GM10266 (cell line): ENCODE data around the gene ERBB2.
"Not testable (repeated sequence)": the region's sequence is repeated elsewhere in the genome, so short reads cannot be mapped to it uniquely, and the experiment has no call there.

Source experiments
- DNase-seq: peaks from one replicate; pipeline ENCODE4 v3.0.0; 2012; ENCODE audit errors: extremely low spot score
- TF ChIP-seq, protein P1 (sequence below): IDR thresholded peaks from 2 replicates; pipeline ENCODE4 v1.5.1; 2012; ENCODE audit warnings: mild to moderate bottlenecking, low read depth; ENCODE audit not compliant: control insufficient read depth, insufficient read depth; ENCODE audit errors: missing control alignments

The ERBB2 gene

DNA sequence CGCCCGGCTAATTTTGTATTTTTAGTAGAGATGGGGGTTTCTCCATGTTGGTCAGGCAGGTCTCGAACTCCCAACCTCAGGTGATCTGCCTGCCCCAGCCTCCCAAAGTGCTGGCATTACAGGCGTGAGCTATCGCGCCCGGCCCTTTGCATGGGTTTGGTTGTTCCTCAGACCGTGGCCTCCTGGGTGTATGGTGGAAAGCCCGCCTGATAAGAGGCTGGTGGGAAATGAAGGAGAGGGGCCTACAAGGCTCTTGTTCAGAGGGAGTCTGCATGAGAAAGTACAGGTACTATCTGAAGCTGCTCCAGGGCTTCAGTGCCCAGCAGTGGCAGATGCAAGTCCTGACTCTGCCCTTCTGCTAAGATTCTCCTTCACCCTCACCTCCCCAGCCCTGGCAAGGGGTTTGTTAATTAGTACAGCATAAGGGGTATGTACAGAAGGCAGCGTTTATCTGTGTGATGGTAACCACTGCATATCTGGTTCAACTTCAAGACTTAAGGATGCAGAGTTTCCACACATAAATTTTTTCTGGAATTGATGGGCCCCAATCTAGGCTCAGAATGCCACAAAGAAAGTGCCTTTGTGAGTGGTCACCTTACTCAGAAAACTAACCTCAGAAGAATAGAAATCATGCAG lies 62.1 kb downstream of the ERBB2 start:
- no peak for DNase-seq
- TF ChIP-seq, protein P1, sequence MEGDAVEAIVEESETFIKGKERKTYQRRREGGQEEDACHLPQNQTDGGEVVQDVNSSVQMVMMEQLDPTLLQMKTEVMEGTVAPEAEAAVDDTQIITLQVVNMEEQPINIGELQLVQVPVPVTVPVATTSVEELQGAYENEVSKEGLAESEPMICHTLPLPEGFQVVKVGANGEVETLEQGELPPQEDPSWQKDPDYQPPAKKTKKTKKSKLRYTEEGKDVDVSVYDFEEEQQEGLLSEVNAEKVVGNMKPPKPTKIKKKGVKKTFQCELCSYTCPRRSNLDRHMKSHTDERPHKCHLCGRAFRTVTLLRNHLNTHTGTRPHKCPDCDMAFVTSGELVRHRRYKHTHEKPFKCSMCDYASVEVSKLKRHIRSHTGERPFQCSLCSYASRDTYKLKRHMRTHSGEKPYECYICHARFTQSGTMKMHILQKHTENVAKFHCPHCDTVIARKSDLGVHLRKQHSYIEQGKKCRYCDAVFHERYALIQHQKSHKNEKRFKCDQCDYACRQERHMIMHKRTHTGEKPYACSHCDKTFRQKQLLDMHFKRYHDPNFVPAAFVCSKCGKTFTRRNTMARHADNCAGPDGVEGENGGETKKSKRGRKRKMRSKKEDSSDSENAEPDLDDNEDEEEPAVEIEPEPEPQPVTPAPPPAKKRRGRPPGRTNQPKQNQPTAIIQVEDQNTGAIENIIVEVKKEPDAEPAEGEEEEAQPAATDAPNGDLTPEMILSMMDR = no peak

DNA sequence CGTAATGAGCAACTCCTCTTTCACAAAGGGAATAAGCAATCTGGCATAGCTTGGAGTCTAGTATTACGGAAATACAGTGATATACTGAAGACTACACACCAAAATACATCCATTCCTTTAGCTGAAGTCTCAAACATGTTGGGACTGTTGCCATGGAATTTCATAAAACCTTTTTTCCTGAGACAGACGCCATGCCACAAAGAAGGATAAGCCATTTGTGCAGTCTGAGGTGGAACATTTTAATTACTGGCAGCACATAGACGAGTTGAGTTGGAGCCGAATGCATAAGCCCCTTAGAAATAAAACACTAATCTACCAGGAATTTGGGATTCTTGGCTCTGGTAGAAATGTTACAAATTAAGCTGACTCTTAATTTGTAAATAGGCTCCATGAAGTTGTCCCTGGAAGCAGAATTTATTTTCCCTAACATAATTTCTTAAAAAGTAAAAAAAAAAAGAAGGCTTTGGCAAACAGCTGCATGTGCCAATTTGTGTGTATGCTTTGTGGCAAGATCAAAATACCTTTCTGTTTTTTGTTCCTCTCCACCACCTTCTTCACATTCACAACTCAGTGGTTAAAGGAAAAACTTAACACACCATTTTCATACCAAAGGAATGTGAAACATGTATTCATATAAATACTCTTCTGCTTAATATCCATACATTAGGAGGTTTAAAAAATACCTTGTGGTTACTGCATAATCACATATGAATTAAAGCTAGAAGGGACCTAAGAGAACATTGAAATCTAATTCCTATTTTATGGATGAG lies 63.4 kb downstream of the ERBB2 start:
- TF ChIP-seq, protein P1 = no peak

DNA sequence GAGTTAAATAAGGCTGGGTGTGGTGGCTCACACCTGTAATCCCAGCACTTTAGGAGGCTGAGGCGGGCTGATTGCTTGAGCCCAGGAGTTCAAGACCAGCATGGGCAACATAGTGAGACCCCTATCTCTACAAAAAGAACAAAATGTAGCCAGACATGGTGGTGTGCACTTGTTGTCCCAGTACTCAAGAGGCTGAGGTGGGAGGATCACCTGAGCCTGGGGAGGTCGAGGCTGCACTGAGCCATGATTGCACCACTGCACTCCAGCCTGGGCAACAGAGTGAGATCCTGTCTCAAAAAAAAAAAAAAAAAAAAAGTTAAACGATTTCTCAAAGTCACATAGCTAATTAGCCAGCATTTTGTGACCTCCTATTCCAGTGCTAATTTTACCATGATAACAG lies 64.3 kb downstream of the ERBB2 start:
- not testable (repeated sequence) for DNase-seq

More for the DNA sequence above, 63.4 kb downstream of the ERBB2 start:
- no peak for DNase-seq

DNA sequence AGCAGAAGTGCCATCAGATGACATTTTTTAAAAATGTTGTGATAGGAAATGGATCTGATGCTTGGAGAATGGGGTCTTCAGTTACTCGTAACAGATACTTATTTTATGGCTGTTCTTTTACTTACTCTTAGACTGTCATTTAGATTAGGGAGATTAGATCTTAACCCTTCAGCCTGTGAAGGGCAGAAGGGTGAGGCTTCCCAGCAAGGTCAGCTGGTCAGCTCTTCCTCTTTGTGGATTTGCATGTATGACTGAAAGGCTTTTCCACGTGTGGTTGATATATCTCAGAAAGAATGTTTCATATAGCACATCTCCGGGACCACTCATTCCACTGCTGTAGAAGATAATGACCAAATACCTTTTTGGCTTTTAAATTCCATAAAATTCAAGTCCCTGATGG lies 65.3 kb downstream of the ERBB2 start:
- TF ChIP-seq, protein P1 = no peak
- DNase-seq = no peak

DNA sequence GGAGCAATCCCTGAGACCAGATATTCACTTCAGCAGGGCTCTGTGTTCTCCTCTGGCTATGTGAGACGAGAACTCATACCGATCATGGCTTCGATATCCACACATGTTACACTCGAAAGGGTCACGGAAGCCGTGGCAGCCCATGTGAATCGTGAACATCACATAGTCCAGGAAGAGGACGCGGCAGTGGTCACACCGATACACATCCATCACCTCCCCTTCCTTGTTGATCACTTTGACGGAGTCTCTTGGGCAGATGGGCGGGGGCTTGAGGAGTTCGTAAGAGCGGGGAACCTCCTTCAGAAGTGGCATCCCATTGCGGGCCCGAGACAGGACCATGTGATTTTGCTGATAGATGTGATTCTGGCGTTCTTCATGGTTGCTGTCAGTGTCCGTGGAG lies 65.9 kb downstream of the ERBB2 start:
- TF ChIP-seq, protein P1 = no peak
- no peak for DNase-seq

DNA sequence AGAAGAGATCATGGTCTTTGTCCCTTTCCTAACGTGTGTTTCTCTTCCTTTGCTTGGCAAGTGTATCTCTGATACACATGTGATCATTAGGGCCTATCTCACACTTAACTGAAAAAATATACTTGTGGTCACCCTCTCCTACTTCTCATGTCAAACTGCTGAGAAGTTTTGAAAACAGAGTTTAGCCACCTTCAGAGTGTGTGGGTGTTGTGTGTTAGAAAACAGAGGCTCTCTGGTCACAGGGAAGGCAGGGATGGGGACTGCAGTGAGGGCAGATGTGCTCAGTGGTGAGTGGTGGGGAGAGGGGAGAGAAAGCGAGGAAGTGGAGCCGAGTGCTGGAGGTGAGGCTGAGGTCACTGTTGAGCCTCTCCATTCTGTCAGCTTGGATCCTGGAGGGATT lies 67.3 kb downstream of the ERBB2 start:
- TF ChIP-seq, protein P1 = no peak
- DNase-seq = no peak

DNA sequence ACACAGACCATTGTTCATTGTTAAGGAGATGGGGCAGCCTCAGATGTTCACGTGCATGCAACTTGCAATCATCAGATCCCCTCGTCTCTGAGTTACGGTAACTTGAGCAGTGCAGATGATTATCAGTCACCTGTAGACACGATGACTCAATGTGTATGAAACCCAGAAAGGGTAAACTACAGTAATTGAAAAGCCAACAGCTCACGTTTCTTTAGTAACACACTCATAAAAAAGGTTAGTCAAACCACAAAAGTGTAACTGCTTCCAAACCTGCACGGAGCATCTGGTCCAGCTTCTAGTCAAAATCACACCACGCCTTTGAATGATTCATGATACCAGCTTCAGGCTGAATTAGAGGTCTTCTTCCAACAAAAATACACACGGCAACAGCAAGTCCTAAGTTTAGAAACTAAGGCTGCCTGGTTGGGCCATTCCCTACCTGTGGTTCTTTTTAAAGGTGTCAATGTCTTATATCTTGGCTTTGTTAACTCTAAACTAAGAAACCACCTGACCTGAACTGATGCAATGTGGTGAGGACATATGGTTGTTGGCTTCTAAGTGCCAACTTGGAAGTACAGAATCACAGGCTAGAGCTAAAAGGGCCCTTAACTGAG lies 70.2 kb downstream of the ERBB2 start:
- no peak for DNase-seq
- TF ChIP-seq, protein P1 = no peak
